Stimulated activated CD4-positive, alpha-beta T cell treated with anti-CD3 and anti-CD28 coated beads, Interleukin-1b, Interleukin-23, amount 100 ng/mL, for 4 hours (primary cell): ENCODE data around the gene DLG3.
A peak's percentile ranks its signal among the peaks of the same experiment; 100 is the strongest.

Source experiments
- DNase-seq, 2 donors: peaks; one replicate each; pipeline ENCODE4 v3.0.0-alpha.2; 2020; ENCODE audit warnings: low read depth in 2 of 2

The DLG3 gene

DNA sequence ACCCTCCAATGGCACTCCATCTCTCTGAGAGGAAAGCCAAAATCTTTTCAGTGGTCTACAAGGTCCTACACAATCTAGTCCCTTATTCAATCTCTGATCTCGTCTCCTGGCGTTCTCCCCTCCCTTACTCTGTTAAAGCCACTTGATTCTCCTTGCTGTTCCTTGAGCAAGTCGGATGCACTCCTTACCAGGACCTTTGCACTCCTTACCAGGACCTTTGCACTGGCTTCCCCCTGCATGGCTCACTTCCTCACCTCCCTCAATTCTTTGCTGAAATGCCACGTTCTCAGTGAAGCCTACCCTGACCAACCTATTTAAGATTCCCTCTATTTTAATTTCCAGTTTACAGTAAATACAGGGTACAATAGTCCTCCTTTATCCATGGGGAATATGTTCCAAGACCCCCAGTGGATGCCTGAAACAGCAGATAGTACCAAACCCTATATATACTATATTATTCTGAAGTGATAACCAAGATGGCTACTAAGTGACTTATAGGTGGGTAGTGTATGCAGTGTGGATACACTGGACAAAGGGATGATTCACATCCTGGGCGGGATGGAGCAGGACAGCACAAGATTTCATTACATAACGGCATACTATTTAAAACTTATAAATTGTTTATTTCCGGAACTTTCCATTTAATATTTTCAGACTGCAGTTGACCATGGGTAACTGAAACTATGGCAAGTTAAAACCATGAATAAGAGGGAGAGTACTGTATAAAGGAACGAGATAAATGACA is 6.5 kb upstream of the DLG3 start:
- no peak for DNase-seq

DNA sequence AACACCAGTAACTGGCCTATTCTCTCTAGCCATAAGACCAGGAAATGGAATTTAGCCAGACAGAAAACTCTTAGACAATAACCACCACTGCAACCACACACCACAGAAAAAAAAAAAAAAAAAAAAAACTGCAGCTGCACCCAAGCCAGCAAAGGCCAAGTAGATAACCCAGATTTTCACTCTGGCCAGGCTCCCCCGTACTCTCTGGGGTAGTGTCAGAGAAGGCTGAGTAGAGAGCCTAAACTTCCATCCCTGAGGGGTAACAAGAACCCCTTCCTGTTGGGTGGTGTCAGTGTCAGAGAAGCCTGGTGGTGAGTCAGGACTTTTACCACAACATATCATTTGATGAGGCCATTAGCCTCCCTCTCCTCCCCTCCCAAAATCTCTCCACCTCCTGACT is 5.6 kb upstream of the DLG3 start:
- DNase-seq, result no peak

DNA sequence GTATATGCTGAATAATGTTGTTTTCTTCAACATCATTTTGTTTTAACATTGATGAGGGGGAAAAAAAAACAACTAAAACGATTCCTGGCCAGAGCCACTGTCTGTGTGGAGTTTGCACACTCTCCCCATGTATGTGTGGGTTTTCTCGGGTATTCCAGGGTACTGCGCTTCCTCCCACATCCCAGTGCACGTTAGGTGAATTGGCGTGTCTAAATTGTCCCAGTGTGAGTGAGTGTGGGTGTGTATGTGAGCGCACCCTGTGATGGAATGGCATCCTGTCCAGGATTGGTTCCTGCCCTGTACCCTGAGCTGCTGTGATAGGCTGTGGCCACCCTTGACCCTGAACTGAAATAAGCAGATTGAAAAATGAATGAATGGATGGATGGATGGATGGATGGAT is 2.4 kb upstream of the DLG3 start:
- no peak for DNase-seq

DNA sequence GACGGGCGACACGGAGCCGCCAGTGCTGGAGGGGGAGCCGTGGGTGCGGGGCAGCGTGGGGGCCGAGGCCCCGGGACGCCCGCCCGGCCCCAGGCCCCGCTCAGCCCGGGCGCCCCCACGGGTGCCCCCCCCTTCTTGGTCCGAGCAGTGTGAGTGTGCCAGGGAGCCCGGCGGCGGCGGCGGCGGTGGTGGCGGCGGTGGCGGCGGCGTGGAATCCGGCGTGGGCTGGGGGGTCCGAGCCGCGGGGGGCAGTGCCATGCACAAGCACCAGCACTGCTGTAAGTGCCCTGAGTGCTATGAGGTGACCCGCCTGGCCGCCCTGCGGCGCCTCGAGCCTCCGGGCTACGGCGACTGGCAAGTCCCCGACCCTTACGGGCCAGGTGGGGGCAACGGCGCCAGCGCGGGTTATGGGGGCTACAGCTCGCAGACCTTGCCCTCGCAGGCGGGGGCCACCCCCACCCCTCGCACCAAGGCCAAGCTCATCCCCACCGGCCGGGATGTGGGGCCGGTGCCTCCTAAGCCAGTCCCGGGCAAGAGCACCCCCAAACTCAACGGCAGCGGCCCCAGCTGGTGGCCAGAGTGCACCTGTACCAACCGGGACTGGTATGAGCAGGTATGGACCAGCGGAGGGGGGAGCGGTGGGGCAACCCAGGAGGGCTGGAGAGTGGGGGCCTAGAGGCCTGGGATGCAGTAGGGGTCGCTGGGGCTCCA is 466 bp downstream of the DLG3 start:
- no peak for DNase-seq

DNA sequence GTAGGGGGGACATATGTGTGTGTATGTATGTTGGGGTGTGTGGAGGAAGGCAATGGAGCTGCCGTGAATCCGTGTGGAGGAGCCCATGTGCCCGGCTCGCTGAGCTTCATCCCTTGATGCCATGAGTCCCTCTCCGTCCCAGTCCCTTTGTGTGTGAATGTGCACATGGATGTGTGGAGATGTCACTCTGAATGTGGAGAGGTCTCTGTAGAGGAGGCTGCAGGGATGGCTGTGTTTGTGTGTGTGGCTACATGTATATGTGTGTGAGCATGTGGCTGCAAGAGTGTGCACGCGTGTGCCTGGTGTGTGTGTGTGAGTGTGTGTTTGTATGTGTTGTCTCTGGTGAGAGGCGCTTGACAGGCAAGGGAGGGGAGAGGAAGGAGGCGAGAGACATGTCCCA is 1.3 kb downstream of the DLG3 start:
- no peak for DNase-seq

DNA sequence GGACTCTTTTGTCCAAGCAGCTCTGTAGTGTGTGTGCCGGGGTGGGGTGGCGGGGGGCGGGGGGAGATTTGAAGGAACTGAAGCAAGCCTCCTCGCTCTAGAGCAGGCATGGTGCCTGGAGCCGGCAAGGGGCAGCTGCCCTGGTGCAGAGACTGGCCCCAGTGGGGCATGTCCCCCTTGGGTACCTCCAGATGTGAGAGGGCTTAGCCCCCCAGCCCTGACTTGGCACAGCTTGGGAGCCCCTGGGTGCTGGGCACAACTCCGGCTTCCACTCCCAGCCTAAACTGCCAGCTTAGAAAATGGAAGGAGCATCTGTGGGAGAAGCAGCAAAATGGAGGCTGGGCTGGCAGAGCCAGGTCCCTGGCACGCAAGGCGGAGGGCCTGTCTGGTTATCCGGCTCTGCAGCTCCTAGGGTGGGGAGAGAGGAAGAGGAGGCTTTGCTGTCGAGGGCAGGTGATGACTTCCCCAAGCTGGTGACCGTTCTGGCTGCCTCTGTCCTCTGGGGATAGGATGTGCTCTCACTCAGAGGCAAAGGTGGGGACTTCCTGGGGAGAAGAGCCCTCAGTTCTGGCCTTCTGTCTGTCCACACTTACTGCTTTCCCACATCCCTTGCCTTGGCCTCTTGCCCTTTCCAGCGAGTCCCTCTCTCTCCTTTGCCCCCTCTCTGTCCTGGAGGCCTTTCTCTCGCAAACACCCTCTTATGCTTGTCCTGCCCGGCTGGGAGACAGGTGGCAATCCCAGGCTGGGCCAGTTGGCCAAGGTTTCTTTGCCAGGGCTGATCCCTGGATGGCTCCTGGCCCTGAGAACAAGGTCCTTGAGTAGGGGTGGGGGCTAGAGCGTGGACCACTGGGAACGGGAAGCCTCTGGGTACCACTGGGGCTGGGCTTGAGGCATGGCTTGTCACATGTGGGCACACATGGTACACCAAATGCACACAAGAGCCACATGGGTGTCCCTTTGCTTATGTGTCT is 2.0 kb downstream of the DLG3 start:
- DNase-seq, result no peak

DNA sequence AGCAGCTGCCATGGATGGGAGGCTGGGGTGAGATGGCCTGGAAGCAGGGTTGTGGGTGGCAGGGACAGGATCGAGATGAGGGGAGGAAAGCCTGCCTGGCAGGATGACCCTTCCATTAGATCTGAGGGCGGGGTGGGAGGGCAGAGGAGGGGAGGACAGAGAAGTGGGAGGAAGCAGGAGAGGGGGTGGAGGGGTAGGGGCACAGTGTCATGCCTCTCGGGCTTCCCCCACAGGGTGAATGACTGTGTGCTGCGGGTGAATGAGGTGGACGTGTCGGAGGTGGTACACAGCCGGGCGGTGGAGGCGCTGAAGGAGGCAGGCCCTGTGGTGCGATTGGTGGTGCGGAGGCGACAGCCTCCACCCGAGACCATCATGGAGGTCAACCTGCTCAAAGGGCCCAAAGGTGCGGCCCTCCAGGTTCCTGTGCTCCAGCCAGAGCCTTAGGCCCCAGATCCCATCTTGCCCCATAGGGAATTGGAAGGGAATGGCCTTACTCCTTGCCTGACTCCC is 4.9 kb downstream of the DLG3 start:
- DNase-seq, result no peak

DNA sequence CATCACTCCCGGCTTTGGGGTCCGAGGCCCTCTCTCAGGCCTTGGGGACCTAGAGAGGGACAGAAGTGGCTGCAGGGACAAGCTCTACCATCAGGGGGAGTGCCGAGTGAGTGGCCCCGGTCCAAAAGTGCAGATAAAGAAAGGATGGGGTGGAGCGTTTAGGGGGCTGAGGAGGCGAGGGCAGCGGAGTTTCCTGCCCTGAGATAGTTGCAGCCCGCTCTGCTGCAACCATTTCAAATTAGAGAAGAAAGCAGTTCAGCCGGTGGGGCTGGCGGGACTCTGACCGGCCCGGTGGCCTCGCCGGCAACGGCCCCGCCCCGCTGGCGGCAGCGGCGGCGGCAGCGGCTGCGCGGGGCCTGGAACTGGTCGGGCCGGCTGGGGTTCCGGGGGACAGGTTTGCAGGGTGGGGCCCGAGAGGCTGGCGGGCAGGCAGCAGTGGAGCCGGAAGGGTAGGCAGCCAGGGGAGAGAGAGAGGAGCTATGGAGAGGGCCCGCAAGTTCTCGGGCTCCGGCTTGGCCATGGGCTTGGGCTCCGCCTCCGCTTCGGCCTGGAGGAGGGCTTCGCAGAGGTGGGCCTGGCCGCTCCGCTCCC is 7.6 kb downstream of the DLG3 start:
- peak; percentile 45 to 53 for DNase-seq

DNA sequence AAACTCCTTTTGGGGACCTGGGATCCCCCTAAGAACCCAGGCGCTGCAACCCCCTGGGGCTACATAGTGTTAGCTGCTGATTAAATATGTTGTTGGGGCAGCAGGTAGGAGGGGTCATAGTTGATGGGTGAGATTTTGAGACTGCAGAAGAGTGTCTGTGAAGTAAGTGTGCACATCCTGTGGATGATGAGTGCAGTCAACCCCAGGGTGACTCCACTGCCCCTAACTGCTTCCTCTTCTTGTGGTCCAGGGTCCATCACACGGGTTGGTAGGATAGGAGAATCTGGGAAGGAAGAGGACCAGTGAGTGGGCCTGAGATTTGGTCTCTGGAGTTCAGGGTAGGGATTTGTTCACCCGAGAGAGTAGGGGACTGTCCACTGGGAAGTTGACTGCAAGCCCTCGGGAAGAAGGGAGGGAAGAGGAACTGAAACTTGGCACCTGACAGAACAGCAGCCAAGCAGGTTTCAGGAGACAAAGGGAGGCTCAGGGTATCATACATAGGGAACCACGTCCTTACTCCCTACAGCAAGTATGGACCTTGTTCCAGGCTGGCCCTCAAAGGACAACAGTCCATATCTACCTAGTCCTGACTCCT is 8.5 kb downstream of the DLG3 start:
- no peak for DNase-seq

DNA sequence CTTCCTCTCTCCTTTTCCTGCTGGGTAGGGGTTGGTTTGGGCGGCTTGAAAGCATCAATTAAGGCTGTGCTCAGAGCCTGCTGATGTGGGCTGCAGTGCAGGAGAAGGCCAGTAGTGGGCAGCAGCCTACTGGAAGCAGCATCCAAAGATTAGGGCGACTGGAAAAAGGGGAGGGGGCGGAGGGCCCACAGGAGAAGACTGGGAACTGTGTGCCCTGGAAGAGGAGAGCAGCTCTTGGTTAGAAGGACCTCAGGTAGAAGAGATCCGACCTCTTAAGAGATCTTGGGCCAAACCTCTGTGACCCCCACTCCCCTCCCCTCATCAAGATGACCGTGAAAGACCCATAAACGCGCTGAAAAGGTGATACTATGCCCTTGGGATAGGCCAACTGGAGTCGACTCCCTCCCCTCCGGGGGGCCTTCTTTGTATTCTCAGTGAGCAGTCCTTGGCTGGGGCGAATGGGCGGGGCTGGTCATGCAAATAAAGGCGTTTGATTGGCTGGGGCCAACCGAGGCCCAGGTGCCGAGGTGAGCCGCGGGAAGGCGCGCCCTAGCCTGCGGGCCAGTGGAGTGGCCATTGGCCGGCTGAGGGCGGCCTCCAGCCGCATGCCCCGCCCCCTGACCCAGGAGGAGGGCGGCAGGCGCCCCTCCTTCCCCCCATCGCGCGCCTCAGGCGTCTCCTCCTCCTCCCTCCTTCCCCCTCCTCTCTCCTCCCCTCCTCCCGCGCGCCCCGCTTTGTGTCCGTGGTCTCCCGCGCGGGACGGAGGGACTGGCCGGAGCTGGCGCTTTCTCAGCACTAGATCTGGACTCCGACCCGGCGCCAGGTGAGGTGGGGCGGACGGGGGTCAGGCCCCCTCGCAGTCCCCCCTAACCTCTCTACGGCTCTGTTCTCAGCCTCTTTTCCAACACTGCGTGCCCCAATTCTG is 10.1 kb downstream of the DLG3 start:
- DNase-seq, result peak; percentile 32 to 46

DNA sequence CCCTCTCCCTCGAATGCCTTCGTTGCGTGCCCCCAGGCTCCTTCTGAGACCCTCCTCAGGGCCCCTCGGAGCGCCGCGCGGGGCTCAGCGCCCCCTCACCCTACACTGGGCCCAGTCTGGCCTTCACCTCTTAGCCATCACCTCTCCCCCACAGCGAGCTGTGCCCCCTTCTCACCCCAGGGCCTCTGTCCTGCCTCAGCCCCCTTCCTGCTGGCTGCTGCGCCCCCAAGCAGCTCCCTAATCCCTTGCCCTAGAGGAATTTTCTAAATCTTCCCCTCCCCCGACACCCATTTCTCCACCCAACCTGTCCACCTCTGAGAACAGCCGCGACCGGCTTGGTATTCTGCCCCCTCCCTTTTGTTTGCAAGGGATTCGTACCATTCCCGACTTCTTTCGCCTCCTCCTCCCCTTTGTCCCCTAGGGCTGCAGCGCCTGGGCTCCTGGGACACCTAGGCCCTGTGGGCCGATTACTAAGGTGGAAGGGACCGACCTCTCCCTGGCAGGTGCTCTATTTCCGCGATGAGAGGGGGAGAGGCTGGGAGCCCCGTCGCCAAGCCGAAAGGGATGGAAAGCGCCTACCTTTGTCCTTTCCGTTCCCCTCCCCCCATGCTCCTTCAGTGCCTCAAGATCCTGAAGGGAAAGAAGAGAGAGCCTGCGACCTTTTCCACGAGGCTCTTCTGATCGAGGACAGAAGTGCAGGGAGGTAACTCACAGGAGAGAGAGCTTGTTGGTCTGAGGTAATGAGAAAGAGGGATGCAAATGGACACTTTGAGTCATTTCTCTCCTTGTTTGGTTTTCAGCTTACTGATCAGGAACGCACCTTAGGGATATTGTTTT is 10.9 kb downstream of the DLG3 start:
- DNase-seq, result no peak

DNA sequence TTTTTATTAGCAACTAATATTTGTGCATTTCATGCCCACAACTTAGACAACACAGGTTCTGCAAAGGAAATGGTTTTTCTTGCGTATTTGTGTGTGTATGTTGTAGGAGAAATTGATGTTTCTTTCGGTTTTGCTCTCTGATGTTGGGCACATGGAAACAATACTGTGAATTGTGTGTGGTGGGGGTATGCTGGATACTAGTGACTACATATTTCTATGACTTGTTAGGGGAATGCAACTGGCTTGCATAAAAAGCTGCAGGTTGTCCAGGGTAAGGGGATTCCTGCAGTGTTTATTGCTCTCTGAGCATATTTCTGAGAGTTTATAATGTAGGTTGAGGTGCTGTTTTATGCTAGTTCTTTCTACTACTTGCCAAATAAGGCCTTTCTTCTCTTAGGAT is 11.6 kb downstream of the DLG3 start:
- no peak for DNase-seq

DNA sequence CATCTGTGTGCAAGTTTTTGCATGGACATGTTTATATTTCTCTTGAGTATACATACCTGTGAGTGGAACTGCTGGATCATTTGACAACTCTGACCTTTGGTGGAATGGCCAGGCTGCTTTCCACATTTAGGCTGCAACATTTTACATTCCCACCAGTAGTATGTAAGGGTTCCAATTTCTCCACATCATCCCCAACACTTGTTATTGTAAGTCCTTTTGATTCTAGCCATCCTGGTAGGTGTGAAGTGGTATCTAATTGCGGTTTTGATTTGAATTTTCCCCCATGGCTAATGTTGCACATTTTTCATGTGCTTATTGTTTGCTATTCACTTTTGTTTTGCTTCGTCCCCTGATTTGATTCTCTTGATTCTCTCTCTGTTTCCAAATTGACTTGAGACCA is 16.4 kb downstream of the DLG3 start:
- DNase-seq, result no peak

DNA sequence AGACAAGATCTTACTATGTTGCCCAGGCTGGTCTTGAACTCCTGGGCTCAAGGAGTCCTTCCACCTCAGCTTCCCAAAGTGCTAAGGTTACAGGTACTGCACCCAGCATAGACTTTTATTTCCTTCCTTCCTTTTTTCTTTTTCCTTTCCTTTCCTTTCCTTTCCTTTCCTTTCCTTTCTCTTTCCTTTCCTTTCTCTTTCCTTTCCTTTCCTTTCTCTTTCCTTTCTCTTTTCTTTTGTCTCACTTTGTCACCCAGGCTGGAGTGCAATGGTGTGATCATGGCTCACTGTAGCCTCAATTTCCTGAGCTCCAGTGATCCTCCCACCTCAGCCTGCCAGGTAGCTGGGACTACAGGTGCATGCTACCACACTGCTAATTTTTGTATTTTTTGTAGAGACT is 19.4 kb downstream of the DLG3 start:
- no peak for DNase-seq

DNA sequence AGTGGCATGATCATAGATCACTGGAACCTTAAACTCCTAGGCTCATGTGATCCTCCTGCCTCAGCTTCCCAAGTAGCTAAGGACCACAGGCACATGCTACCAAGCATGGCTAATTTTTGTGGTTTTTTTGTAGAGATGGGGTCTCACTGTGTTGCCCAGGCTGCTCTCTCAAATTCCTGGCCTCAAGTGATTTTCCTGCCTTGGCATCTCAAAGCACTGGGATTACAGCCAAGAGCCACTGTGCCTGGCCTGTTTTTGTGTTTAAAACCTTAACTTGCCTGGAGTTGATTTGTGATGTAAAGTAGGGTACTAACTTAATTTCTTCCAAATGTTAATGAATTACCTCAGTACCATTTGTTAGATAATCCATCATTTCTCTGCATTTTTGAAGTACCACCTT is 22.3 kb downstream of the DLG3 start:
- DNase-seq, result no peak

DNA sequence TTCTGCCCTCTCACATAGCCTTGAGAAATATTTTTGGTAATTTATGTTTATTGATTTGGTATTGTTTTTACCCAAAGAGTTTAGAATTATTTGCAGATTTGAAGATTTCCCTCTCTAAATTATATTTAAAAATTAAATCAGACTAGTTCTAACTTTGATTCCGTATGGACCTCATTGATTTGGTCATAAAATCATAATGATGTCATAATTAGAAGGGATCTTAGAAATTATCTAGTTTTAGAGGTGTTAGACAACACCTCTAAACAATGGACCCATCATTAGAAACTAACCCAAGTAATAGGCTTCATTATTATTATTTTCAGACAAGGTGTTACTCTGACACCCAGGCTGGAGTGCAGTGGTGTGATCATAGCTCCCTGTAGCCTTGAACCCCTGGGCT is 24.1 kb downstream of the DLG3 start:
- no peak for DNase-seq

DNA sequence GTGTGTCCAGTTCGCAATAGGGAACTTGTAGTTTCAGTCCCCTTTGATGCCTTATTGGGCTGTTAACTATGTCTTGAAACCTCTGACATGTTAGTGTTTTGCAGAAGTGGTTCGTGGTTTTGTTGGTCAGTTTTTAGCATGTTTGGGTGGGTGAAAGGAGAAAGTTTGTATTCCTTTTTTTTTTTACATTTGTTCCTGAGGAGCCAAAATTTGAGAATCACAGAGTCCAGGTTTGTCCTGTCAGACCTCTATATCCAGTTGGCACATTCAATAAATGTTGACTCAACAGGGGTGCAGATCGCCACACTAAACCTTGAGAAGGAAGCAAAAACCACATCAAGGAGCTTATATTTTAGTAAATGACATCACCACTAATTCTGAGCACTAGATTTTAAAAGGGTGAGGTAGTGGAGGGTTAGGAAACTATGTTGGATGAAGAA is 26.2 kb downstream of the DLG3 start:
- no peak for DNase-seq

DNA sequence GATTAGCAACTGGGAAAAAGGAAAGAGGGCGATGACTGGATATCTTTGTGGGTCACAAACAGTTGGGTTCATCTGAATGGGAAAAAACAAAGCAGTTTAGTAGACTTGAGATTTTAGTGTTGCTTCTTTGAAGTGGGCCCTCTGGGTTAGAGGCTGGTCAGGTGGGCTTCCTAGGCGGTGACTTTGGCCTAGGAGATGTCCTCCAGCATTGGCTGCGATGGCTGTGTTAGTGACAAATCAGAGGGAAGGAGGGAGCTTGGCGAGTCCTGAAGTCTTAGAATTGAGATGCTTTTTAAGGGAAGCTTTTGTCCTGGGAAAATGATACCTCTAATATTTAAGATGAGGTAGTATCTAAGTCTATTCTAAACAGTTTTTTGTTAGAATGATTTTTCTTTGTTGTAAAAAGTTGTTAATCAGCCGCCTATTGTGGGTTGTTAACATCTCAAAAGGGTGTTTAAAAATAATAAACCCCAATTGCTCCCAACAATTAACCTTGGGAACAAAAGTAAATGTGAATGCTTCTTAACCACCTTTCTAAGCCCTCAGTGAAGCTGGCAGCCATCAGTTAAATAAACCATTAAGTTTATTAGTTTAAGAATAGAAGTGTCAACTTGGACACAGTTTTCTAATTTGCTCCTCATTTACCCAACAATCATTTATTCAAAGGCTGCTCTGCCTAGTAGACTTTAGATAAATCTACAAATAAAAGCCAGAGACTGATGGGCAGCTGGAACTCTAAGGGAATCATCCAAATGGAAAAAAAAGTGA is 31.7 kb downstream of the DLG3 start:
- no peak for DNase-seq
